Measurements from ENCODE around the gene TXN.
A peak's percentile ranks its signal among the peaks of the same experiment; 100 is the strongest.

Gene TXN

GRCh38 chr9:110251212-110251611 lies 5.1 kb downstream of the TXN start:
- TF ChIP-seq POLR2A (IDR thresholded peaks at IDR 0.05; ENCODE audit: low read length), result no peak
- TF ChIP-seq GATA1 (IDR thresholded peaks at IDR 0.05; ENCODE audit: low read depth, low read length), result no peak
- no peak for DNase-seq

DNA sequence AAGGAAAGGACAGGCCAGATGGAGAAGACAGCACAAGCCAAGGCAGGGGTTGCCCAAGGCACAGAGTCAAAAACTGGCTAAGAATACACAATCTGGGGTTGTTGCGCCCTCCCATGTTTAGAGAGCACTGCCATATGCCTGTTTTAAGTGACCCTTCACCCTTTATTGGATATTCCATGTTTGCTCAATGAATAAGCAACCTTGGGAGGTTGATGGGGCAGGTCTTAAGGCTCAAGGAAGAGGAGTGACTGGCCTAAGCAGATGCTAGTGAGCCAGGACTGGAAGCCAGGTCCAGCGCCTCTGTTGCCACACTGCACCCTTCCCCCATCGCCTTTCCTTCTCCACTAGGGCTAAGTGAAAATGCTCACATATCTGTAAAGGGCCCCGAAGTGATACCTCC lies 6.7 kb downstream of the TXN start:
- DNase-seq, result no peak
- TF ChIP-seq GATA1 (IDR thresholded peaks at IDR 0.05; ENCODE audit: low read depth, low read length) (no peak), POLR2A (IDR thresholded peaks at IDR 0.05; ENCODE audit: low read length) (no peak)

- no peak for DNase-seq
- TF ChIP-seq GATA1 (IDR thresholded peaks at IDR 0.05; ENCODE audit: low read depth, low read length) (no peak), POLR2A (IDR thresholded peaks at IDR 0.05; ENCODE audit: low read length) (no peak)
These were observed 7.9 kb downstream of the TXN start for GRCh38 chr9:110248361-110248760.

DNA sequence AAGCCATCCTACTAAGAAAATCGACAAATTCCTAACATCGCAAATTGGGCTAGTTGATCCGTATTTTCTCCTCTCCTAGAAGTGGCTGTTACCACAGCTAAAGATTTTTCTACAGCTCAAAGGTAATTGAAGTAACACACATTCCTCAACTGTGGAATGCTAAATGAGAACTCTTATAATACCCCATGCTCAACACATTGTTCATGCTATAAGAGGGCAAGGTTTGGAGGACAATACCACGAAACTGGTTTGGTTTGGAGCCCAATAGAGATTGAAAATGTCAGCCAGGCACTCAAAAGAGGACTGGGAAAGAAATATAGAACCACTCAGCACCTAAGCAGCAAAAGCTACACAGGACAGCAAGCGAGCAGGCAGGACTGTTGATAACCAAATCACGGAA lies 10.1 kb downstream of the TXN start:
- DNase-seq, result no peak

DNA sequence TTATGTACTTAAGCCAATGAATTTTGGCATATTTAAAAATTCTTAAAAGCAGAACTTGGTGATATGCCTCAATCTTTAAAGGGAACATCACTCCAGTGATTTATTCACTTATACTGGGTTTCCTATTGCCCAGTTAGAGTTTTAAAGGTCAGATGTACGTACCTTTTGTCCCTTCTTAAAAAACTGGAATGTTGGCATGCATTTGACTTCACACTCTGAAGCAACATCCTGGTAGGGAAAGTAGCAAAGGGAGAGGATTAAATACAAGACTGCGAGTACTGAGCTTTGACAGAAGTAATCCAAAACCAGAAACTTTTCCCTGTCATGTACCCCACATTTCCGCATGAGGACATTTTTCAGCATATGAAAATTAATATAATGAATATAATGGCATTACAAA lies 11.7 kb downstream of the TXN start:
- no peak for TF ChIP-seq POLR2A (IDR thresholded peaks at IDR 0.05; ENCODE audit: low read length)
- no peak for TF ChIP-seq GATA1 (IDR thresholded peaks at IDR 0.05; ENCODE audit: low read depth, low read length)
- no peak for DNase-seq

More for the DNA sequence above, 10.1 kb downstream of the TXN start:
- TF ChIP-seq POLR2A (IDR thresholded peaks at IDR 0.05; ENCODE audit: low read length), result no peak
- TF ChIP-seq GATA1 (IDR thresholded peaks at IDR 0.05; ENCODE audit: low read depth, low read length), result no peak

DNA sequence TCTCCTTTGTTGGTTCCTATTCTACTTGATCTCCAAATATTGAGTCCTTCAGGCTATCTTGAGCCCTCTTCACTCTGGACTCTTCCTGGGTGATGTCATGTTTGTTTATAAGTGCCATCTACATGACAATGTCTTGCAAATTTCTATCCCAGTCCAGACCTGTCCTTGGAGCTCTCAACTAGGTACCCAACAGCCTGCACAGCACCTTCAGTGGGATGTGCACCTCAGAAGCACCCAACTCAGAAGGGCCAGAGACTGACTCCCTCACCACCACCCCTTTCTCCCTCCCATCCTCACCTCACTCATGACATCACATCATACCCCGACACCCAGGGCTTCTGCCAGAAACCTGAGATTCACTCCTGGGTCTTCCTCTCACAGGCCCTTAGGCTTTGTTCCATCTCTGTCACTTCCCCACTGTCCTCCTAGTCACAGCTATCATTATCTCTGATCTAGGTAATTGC lies 14.4 kb downstream of the TXN start:
- peak in 1 of 2 experiments; percentile 16 for DNase-seq
- no peak for TF ChIP-seq POLR2A (IDR thresholded peaks at IDR 0.05; ENCODE audit: low read length)
- no peak for TF ChIP-seq GATA1 (IDR thresholded peaks at IDR 0.05; ENCODE audit: low read depth, low read length)

GRCh38 chr9:110241260-110241857 lies 14.9 kb downstream of the TXN start:
- DNase-seq, result no peak
- TF ChIP-seq POLR2A (IDR thresholded peaks at IDR 0.05; ENCODE audit: low read length) (no peak), GATA1 (IDR thresholded peaks at IDR 0.05; ENCODE audit: low read depth, low read length) (no peak)

DNA sequence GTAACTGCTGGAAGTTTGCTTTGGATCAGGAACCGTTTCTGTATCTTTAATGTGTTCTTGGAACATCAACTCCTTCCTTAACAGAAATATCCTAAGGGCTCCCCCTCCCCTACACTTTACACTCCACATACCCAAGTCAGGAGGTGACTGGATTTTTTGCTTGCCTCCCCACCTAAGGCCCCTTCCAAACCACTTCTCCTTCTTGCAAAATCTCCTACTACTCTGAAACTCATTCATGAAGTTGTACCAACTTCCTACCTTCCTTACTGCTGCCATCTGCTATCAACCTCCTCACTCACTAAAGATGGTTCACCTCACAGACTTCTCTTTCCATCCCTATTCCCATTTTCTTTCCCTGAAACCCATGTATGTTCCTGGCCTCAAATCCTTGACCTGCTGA lies 16.1 kb downstream of the TXN start:
- TF ChIP-seq GATA1 (IDR thresholded peaks at IDR 0.05; ENCODE audit: low read depth, low read length), result no peak
- no peak for TF ChIP-seq POLR2A (IDR thresholded peaks at IDR 0.05; ENCODE audit: low read length)
- no peak for DNase-seq

DNA sequence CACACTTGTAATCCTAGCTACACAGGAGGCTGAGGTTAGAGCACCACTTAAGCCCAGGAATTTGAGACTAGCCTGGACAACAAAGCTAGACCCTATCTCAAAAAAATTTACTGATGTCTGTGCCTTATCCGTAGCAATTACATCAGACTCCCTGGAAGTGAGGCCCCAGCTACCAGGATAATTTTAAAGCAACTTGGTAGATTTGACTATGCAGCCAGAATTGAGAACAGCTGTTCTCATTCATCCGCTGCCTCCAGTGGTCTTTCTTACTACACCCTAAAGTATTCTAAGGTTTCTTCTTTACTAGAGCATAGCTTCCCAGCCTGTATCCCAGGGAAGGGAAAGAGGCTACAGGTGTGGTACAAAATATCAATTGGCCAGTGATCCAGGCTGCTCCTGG lies 28.0 kb downstream of the TXN start:
- TF ChIP-seq POLR2A (IDR thresholded peaks at IDR 0.05; ENCODE audit: low read length) (no peak), GATA1 (IDR thresholded peaks at IDR 0.05; ENCODE audit: low read depth, low read length) (no peak)
- no peak for DNase-seq

DNA sequence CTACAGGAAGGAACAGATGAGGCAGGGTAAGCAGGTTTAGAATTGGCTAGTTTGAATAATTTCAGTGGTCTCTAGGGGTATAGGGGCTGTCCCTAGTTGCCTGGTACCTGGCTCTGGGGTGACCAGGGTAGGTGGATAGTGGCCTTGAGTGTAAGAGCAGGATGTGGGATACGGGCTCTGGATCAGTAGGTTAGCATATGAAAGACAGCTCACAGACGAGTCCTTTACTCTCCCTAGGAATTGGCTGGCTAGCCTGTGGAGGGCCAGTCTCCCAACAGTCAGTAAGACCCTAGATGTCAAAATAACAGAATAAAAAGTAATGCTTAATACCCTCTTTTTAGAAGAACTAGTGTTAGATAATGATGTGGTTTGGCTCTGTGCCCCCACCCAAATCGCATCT lies 31.7 kb downstream of the TXN start:
- no peak for DNase-seq
- no peak for TF ChIP-seq POLR2A (IDR thresholded peaks at IDR 0.05; ENCODE audit: low read length)

- DNase-seq, result no peak
These were observed 35.5 kb downstream of the TXN start for GRCh38 chr9:110220809-110221208.

DNA sequence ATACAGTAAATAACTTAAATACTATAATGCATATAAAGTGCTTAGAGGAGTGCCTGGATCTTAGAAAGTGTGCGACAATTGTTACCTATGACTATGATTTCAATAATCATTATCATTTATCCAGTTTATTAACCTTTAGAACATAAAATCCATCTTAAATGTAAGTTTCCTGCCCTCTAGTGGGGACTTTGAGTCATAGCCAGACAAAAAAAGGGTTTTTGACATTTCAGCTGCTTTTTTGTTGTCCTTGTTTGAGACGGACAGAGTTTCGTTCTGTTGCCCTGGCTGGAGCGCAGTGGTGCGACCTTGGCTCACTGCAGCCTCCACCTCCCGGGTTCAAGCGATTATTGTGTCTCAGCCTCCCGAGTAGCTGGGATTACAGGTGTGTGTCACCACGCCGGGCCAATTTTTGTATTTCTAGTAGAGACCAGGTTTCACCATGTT lies 38.6 kb downstream of the TXN start:
- TF ChIP-seq GATA1 (IDR thresholded peaks at IDR 0.05; ENCODE audit: low read depth, low read length), result no peak
- TF ChIP-seq POLR2A (IDR thresholded peaks at IDR 0.05; ENCODE audit: low read length), result no peak
- peak; percentile 48 to 59 for DNase-seq

More at GRCh38 chr9:110220809-110221208, 35.5 kb downstream of the TXN start:
- TF ChIP-seq GATA1 (IDR thresholded peaks at IDR 0.05; ENCODE audit: low read depth, low read length) (no peak), POLR2A (IDR thresholded peaks at IDR 0.05; ENCODE audit: low read length) (no peak)

DNA sequence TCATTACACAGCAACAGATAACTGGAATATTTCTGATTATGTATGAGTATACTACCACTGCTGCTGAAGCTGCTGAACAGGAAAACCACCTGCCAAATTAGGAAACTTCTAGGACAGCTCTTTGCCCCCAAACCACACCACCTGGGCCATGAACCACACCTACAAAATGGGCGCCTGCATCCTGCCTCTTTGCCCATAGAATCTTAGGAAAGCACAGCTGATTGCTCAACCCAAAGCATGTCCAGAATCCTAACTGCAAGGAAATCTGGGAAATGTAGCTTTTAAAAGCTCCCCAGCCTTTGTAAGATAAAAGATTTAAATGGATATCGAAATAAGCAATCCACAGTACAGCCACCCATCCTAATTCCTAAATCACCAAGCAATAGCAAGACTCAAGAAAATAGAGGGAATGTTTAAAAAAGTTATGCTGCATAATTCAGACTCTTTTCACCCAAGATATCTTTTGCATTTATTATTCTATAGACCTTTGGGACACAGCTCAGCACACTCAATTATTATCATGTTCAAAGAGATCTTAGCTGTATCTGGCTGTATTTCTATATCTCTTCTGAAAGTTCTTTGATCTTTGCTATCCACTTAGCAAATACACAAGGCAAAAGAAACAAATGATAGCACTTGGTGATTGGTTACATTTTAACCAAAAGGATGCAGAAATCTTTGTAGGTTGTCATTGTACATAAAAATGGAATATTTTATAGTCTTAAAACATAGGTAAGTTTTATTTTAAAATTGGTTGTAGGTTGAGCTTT lies 41.5 kb downstream of the TXN start:
- TF ChIP-seq POLR2A (IDR thresholded peaks at IDR 0.05; ENCODE audit: low read length) (no peak), GATA1 (IDR thresholded peaks at IDR 0.05; ENCODE audit: low read depth, low read length) (no peak)
- DNase-seq, result no peak

GRCh38 chr9:110214090-110214489 lies 42.2 kb downstream of the TXN start:
- no peak for TF ChIP-seq GATA1 (IDR thresholded peaks at IDR 0.05; ENCODE audit: low read depth, low read length)
- no peak for TF ChIP-seq POLR2A (IDR thresholded peaks at IDR 0.05; ENCODE audit: low read length)
- DNase-seq, result no peak
